Myocyte (in vitro differentiated cells): ENCODE results near the gene KCNQ2. TPM values are rescaled to one million over a fixed set of nuclear protein-coding genes. Genes with fewer than 3 reads are reported as not detected.

Experiments
- DNase-seq: peaks from one replicate; pipeline ENCODE4 v3.0.0-alpha.2; 2012; ENCODE audit warnings: low read depth
- total RNA-seq: library from RNA; depleted of rRNA; stranded (reverse); fragments of >200 nt; gene quantifications from 2 replicates; pipeline ENCODE4 v1.2.3, GENCODE V29; 2014

KCNQ2 gene
- total RNA-seq, 1 donor from 2014 or later = not detected

- peak; percentile 96 for DNase-seq
These were observed 29.6 kb upstream of the KCNQ2 start for GRCh38 chr20:63501818-63502670.

GRCh38 chr20:63500902-63501817 is 28.7 kb upstream of the KCNQ2 start:
- DNase-seq = peak; percentile 70

- DNase-seq = peak; percentile 55
These were observed 27.9 kb upstream of the KCNQ2 start for GRCh38 chr20:63500151-63500901.

- no peak for DNase-seq
These were observed 27.0 kb upstream of the KCNQ2 start for GRCh38 chr20:63499338-63499969.

- peak; percentile 45 for DNase-seq
These were observed 26.5 kb upstream of the KCNQ2 start, which contains the start of gene EEF1A2 for GRCh38 chr20:63498960-63499337. EEF1A2 (minus strand) TSS chr20:63499083; CDS start chr20:63497763, 1,320 bp downstream.

- peak; percentile 87 for DNase-seq
These were observed 25.8 kb upstream of the KCNQ2 start for GRCh38 chr20:63497946-63498935.

- DNase-seq = peak; percentile 29
These were observed 24.9 kb upstream of the KCNQ2 start for GRCh38 chr20:63497138-63497945.

GRCh38 chr20:63496596-63497120 is 24.2 kb upstream of the KCNQ2 start:
- DNase-seq = no peak

- peak; percentile 69 for DNase-seq
These were observed 23.5 kb upstream of the KCNQ2 start for GRCh38 chr20:63495741-63496595.

- no peak for DNase-seq
These were observed 22.8 kb upstream of the KCNQ2 start for GRCh38 chr20:63495167-63495720.

- no peak for DNase-seq
These were observed 22.1 kb upstream of the KCNQ2 start for GRCh38 chr20:63494420-63495166.

GRCh38 chr20:63494084-63494419 is 21.6 kb upstream of the KCNQ2 start:
- no peak for DNase-seq

GRCh38 chr20:63493563-63494020 is 21.1 kb upstream of the KCNQ2 start:
- DNase-seq = no peak

GRCh38 chr20:63492982-63493381 is 20.5 kb upstream of the KCNQ2 start:
- no peak for DNase-seq

GRCh38 chr20:63492518-63492917 is 20.1 kb upstream of the KCNQ2 start:
- no peak for DNase-seq

- DNase-seq = no peak
These were observed 19.3 kb upstream of the KCNQ2 start for GRCh38 chr20:63491635-63492230.
